ENCODE data around the gene ERG28.

ERG28 gene

DNA sequence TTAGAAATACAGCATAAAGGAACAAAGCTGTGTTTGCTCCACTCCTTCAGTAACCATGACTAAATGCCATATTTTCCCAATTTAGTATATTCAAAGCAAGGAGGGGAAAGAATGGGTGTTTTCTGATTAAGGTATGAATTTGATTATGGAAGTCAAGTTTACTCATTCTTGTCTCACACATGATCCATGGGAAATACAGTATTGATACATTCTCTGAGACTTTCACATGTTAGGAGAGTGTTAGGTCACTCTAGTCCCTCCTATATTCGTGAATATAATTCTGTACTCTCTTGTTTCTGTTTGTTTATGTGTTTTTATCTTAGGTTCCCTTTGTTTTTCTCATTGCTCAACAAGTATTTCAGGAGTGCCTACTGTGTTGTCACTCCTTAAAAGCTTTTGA, 42.8 kb upstream of the ERG28 start:
- Histone ChIP-seq H3K27me3 (ENCODE audit: low read length) (no peaks in the 10 kb centered on the region), H3K27ac (ENCODE audit: low read depth, low read length) (no peak overlapping the region), H3K36me3 (ENCODE audit: low read length) (0 out of 2 replicates have a peak, but pooled peaks cover 2% of the 10 kb centered on the region), H2AFZ (ENCODE audit: low read depth, low read length, severe bottlenecking) (no peak overlapping the region), H3K9me2 (replicated peaks; ENCODE audit: insufficient read depth, low read length) (no peaks in the 10 kb centered on the region), H4K20me1 (ENCODE audit: low read depth, low read length) (no peaks in the 10 kb centered on the region), H3K4me3 (ENCODE audit: insufficient read depth, low read length, poor library complexity, severe bottlenecking) (no peak overlapping the region), H3F3A (ENCODE audit: insufficient read depth) (no peaks in the 10 kb centered on the region), H3K4me2 (ENCODE audit: low read depth, low read length, poor library complexity, severe bottlenecking) (no peak overlapping the region), H3K9ac (ENCODE audit: low read length) (no peak overlapping the region), H3K9me3 (ENCODE audit: insufficient read depth, low read length) (no peaks in the 10 kb centered on the region), H3K79me2 (ENCODE audit: insufficient read depth, low read length) (no peaks in the 10 kb centered on the region)
- no peak for TF ChIP-seq EZH2phosphoT487 (conservative IDR thresholded peaks at IDR 0.05; ENCODE audit: low read length)
- TF ChIP-seq, protein P1, sequence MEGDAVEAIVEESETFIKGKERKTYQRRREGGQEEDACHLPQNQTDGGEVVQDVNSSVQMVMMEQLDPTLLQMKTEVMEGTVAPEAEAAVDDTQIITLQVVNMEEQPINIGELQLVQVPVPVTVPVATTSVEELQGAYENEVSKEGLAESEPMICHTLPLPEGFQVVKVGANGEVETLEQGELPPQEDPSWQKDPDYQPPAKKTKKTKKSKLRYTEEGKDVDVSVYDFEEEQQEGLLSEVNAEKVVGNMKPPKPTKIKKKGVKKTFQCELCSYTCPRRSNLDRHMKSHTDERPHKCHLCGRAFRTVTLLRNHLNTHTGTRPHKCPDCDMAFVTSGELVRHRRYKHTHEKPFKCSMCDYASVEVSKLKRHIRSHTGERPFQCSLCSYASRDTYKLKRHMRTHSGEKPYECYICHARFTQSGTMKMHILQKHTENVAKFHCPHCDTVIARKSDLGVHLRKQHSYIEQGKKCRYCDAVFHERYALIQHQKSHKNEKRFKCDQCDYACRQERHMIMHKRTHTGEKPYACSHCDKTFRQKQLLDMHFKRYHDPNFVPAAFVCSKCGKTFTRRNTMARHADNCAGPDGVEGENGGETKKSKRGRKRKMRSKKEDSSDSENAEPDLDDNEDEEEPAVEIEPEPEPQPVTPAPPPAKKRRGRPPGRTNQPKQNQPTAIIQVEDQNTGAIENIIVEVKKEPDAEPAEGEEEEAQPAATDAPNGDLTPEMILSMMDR (IDR thresholded peaks at IDR 0.05; ENCODE audit: insufficient read depth, low read length, poor library complexity, severe bottlenecking): no peak

DNA sequence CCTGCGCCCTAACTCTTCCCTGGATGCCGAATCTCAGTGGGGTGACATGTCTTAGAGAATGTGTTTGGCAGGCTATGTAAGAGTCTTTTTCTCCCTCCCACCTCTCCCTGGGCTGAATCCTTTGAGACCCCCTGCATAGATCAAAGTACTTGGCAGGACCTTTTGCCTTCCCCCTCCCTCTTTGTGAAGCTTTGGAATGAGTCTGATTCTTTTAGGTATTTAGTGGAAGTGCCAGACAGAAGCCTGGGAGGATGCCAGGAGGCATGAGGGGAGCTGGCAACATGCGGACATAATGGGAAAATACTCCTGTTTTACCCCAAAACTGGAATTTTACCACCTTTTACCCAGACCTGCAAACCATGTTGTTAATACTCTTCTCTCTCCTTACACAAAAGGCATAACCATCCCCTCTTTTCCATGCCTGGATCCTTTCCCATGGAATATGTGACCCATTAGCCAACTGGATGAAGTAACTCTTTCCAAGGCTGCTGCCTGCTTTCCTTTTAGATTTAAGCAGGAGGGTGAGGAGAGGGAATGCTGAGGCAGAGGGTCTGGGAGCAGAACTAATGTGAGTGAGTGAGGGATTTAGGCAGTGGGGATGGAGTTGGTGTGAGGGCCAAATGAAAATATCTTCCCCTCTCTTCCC, 42.1 kb upstream of the ERG28 start:
- no peak overlapping the region for H3K9ac ChIP-seq (ENCODE audit: low read length)
- H3F3A ChIP-seq (ENCODE audit: insufficient read depth): no peaks in the 10 kb centered on the region
- no peak for TF ChIP-seq EZH2phosphoT487 (conservative IDR thresholded peaks at IDR 0.05; ENCODE audit: low read length)
- TF ChIP-seq, protein P1 (IDR thresholded peaks at IDR 0.05; ENCODE audit: insufficient read depth, low read length, poor library complexity, severe bottlenecking): no peak
- H3K9me2 ChIP-seq (replicated peaks; ENCODE audit: insufficient read depth, low read length): no peaks in the 10 kb centered on the region
- H3K9me3 ChIP-seq (ENCODE audit: insufficient read depth, low read length): no peaks in the 10 kb centered on the region
- H3K4me3 ChIP-seq (ENCODE audit: insufficient read depth, low read length, poor library complexity, severe bottlenecking): no peak overlapping the region
- no peaks in the 10 kb centered on the region for H3K79me2 ChIP-seq (ENCODE audit: insufficient read depth, low read length)
- no peak overlapping the region for H3K4me2 ChIP-seq (ENCODE audit: low read depth, low read length, poor library complexity, severe bottlenecking)
- no peak overlapping the region for H3K27ac ChIP-seq (ENCODE audit: low read depth, low read length)
- H3K27me3 ChIP-seq (ENCODE audit: low read length): no peaks in the 10 kb centered on the region
- H3K36me3 ChIP-seq (ENCODE audit: low read length): 0 out of 2 replicates have a peak, but pooled peaks cover 2% of the 10 kb centered on the region
- no peaks in the 10 kb centered on the region for H4K20me1 ChIP-seq (ENCODE audit: low read depth, low read length)
- no peak overlapping the region for H2AFZ ChIP-seq (ENCODE audit: low read depth, low read length, severe bottlenecking)

DNA sequence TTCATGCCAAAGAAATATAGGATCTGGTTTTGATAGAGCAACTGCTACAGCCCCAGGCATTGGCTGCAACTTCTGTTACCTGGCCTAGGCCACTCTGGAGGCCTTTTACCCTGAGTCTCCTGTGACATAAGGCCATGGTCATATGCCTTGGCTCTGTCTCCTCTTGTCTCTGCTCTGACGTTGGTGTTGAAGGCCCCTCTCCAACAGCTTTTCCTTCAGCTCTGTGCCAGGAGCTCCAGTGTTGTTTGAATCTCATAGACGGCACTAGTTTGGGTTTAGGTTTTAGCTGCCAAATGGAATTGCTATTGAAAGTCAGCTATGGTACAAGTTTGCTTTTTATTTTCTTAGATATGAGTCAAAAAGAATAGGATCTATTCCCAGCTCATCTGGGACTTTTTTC, 41.4 kb upstream of the ERG28 start:
- Histone ChIP-seq H3K27me3 (ENCODE audit: low read length) (no peaks in the 10 kb centered on the region), H3K36me3 (ENCODE audit: low read length) (0 out of 2 replicates have a peak, but pooled peaks cover 2% of the 10 kb centered on the region), H3K9me2 (replicated peaks; ENCODE audit: insufficient read depth, low read length) (no peaks in the 10 kb centered on the region), H2AFZ (ENCODE audit: low read depth, low read length, severe bottlenecking) (no peak overlapping the region), H3K79me2 (ENCODE audit: insufficient read depth, low read length) (no peaks in the 10 kb centered on the region), H3K27ac (ENCODE audit: low read depth, low read length) (no peak overlapping the region), H3F3A (ENCODE audit: insufficient read depth) (no peaks in the 10 kb centered on the region), H3K4me3 (ENCODE audit: insufficient read depth, low read length, poor library complexity, severe bottlenecking) (no peak overlapping the region), H3K4me2 (ENCODE audit: low read depth, low read length, poor library complexity, severe bottlenecking) (no peak overlapping the region), H4K20me1 (ENCODE audit: low read depth, low read length) (no peaks in the 10 kb centered on the region), H3K9ac (ENCODE audit: low read length) (no peak overlapping the region), H3K9me3 (ENCODE audit: insufficient read depth, low read length) (no peaks in the 10 kb centered on the region)
- TF ChIP-seq, protein P1 (IDR thresholded peaks at IDR 0.05; ENCODE audit: insufficient read depth, low read length, poor library complexity, severe bottlenecking): no peak
- TF ChIP-seq EZH2phosphoT487 (conservative IDR thresholded peaks at IDR 0.05; ENCODE audit: low read length): no peak
